Endothelial cell of umbilical vein (primary cell): ENCODE results near the gene ZMPSTE24.

Source experiments
- MYC ChIP-seq: IDR thresholded peaks from one replicate; pipeline ENCODE4 v1.6.1; 2011; ENCODE audit warnings: mild to moderate bottlenecking, low read depth, low read length
- TF ChIP-seq, protein P1 (sequence below), 2 donors: IDR thresholded peaks; 1 replicate in 1 of 2; 2 replicates in 1 of 2; pipeline ENCODE4 v1.5.1; 2011; ENCODE audit warnings: low read length in 2 of 2, mild to moderate bottlenecking in 2 of 2, moderate library complexity in 2 of 2, control low read depth in 1 of 2, inconsistent platforms in 1 of 2, low read depth in 1 of 2; ENCODE audit not compliant: insufficient read depth in 1 of 2; ENCODE audit errors: extremely low read depth in 1 of 2

DNA sequence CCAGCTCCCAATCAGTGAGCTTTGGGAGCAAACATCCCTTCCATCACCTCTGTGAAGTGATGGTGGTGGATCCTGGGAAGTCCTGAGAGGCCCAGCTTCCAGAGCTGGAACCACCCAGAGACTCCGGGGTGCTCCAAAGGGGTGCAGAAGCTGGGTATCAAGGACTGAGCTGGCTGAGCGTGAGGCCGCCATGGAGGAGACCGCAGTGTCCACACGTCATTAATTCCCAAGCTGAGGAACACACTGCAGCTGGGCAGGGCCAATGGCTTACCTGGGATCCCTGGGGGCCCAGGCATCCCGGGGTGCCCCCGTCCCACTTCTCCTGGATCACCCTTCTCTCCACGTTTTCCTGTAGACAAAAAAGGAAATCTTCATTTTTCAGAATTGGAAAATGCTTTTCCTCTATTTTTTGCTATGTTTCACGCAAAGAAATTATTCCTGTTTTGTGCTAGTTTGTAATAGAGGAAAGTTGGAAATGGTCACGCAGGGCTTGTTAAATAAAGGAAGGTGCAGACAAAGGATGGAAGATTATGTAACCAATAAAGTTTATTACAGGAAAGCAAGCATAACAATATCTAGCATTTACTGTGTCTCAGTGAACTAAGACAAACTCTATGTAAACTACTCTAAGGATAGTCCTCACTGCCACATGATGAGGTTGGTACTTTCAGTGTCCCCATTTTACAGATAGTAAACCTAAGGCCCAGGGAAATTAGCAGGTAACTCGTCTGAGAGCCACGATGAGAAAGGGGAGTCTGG lies 43.7 kb downstream of the ZMPSTE24 start:
- TF ChIP-seq, protein P1, sequence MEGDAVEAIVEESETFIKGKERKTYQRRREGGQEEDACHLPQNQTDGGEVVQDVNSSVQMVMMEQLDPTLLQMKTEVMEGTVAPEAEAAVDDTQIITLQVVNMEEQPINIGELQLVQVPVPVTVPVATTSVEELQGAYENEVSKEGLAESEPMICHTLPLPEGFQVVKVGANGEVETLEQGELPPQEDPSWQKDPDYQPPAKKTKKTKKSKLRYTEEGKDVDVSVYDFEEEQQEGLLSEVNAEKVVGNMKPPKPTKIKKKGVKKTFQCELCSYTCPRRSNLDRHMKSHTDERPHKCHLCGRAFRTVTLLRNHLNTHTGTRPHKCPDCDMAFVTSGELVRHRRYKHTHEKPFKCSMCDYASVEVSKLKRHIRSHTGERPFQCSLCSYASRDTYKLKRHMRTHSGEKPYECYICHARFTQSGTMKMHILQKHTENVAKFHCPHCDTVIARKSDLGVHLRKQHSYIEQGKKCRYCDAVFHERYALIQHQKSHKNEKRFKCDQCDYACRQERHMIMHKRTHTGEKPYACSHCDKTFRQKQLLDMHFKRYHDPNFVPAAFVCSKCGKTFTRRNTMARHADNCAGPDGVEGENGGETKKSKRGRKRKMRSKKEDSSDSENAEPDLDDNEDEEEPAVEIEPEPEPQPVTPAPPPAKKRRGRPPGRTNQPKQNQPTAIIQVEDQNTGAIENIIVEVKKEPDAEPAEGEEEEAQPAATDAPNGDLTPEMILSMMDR (IDR thresholded peaks at IDR 0.05; ENCODE audit: extremely low read depth in 1 of 2, insufficient read depth in 1 of 2, low read depth in 1 of 2, low read length in 2 of 2), result no peak
- TF ChIP-seq MYC, result no peak
